Progenitor cell of endocrine pancreas (in vitro differentiated cells): ENCODE results near the gene KATNB1. TPM values are rescaled to one million over a fixed set of nuclear protein-coding genes. Genes with fewer than 3 reads are reported as not detected.

Experiments
- DNase-seq: peaks from one replicate; pipeline ENCODE4 v3.0.0; 2021; ENCODE audit warnings: low spot score; ENCODE audit not compliant: unreplicated experiment
- H3K27ac Mint-ChIP-seq: 2 replicates; pipeline ENCODE4 v1.8.0; 2021; ENCODE audit warnings: mild to moderate bottlenecking, moderate library complexity, mixed read lengths
- H3K27me3 Mint-ChIP-seq: 2 replicates; pipeline ENCODE4 v1.8.0; 2021; ENCODE audit warnings: mixed read lengths
- H3K36me3 Mint-ChIP-seq: 2 replicates; pipeline ENCODE4 v1.8.0; 2022; ENCODE audit warnings: mixed read lengths; ENCODE audit not compliant: insufficient read depth
- H3K4me1 Mint-ChIP-seq: 2 replicates; pipeline ENCODE4 v1.8.0; 2021; ENCODE audit warnings: low read depth, mixed read lengths
- H3K4me3 Mint-ChIP-seq: 2 replicates; pipeline ENCODE4 v1.8.0; 2021; ENCODE audit warnings: low read depth, mild to moderate bottlenecking, moderate library complexity, mixed read lengths
- H3K9me3 Mint-ChIP-seq: 2 replicates; pipeline ENCODE4 v1.8.0; 2021; ENCODE audit warnings: low read depth, mixed read lengths
- CTCF ChIP-seq: fragments of 200-600 bp; sonication (generic); IDR thresholded peaks from one replicate; pipeline ENCODE4 v1.5.0; 2021; ENCODE audit warnings: antibody characterized with exemption, mild to moderate bottlenecking; ENCODE audit not compliant: unreplicated experiment
- total RNA-seq: library from RNA; stranded (reverse); gene quantifications from 2 replicates; pipeline ENCODE4 v1.2.1, GENCODE V29; 2021

KATNB1 gene
- total RNA-seq, 1 donor from 2014 or later: 32.0 TPM

- TF ChIP-seq CTCF: no peak
- no peak for DNase-seq
- H3K9me3 Mint-ChIP-seq: no peaks in the 10 kb centered on the region
- no peaks in the 10 kb centered on the region for H3K4me1 Mint-ChIP-seq
- no peak overlapping the region for H3K4me3 Mint-ChIP-seq
- H3K27ac Mint-ChIP-seq: no peak overlapping the region
- H3K36me3 Mint-ChIP-seq: peaks cover 8% of the 10 kb centered on the region
- no peaks in the 10 kb centered on the region for H3K27me3 Mint-ChIP-seq
These were observed 24.2 kb downstream of the KATNB1 start for GRCh38 chr16:57759541-57760356.

GRCh38 chr16:57760357-57761160 is 25.0 kb downstream of the KATNB1 start:
- Mint-ChIP-seq H3K4me1 (no peaks in the 10 kb centered on the region), H3K9me3 (no peaks in the 10 kb centered on the region), H3K27me3 (no peaks in the 10 kb centered on the region), H3K36me3 (peaks cover 9% of the 10 kb centered on the region), H3K4me3 (no peak overlapping the region), H3K27ac (no peak overlapping the region)
- no peak for TF ChIP-seq CTCF
- no peak for DNase-seq

GRCh38 chr16:57761301-57761700 is 25.7 kb downstream of the KATNB1 start:
- Mint-ChIP-seq H3K4me3 (no peak overlapping the region), H3K27ac (no peak overlapping the region), H3K9me3 (no peaks in the 10 kb centered on the region), H3K4me1 (no peaks in the 10 kb centered on the region), H3K36me3 (peaks cover 8% of the 10 kb centered on the region), H3K27me3 (no peaks in the 10 kb centered on the region)
- no peak for DNase-seq
- no peak for TF ChIP-seq CTCF

GRCh38 chr16:57761957-57762356 is 26.4 kb downstream of the KATNB1 start:
- no peak for DNase-seq

More at GRCh38 chr16:57761957-57762356, 26.4 kb downstream of the KATNB1 start:
- Mint-ChIP-seq H3K36me3 (peaks cover 8% of the 10 kb centered on the region), H3K4me3 (no peak overlapping the region), H3K27ac (no peak overlapping the region), H3K4me1 (no peaks in the 10 kb centered on the region), H3K27me3 (no peaks in the 10 kb centered on the region), H3K9me3 (no peaks in the 10 kb centered on the region)
- TF ChIP-seq CTCF: no peak
